MM.1S (cell line): ENCODE measurements around the gene NCAM2.

Experiments used
- DNase-seq: peaks from one replicate; pipeline ENCODE4 v3.0.0-alpha.2; 2015
- H2AFZ ChIP-seq: fragments of 300-600 bp; sonication (generic); 2 replicates; pipeline ENCODE4 v1.6.0; 2016; ENCODE audit warnings: antibody characterized with exemption, low read length
- H3F3A ChIP-seq: fragments of 300-600 bp; sonication (generic); 2 replicates; pipeline ENCODE4 v1.6.1; 2016; ENCODE audit warnings: mild to moderate bottlenecking, antibody characterized with exemption, low read length, moderate library complexity, mixed read lengths; ENCODE audit not compliant: insufficient read depth
- H3K27ac ChIP-seq: fragments of 300-600 bp; sonication (generic); 2 replicates; pipeline ENCODE4 v1.5.1; 2016; ENCODE audit warnings: mild to moderate bottlenecking, low read length
- H3K27me3 ChIP-seq: fragments of 300-600 bp; sonication (generic); replicated peaks from 2 replicates; pipeline ENCODE4 v1.6.0; 2016; ENCODE audit warnings: low read length; ENCODE audit not compliant: insufficient read depth
- H3K36me3 ChIP-seq: fragments of 300-600 bp; sonication (generic); replicated peaks from 2 replicates; pipeline ENCODE4 v1.6.1; 2016; ENCODE audit warnings: mild to moderate bottlenecking, low read length, mixed read lengths; ENCODE audit not compliant: insufficient read depth
- H3K4me1 ChIP-seq: fragments of 300-600 bp; sonication (generic); 2 replicates; pipeline ENCODE4 v1.6.1; 2016; ENCODE audit warnings: low read length, mixed read lengths
- H3K4me2 ChIP-seq: fragments of 300-600 bp; sonication (generic); 2 replicates; pipeline ENCODE4 v1.6.0; 2016; ENCODE audit warnings: low read depth, low read length
- H3K4me3 ChIP-seq: fragments of 300-600 bp; sonication (generic); 2 replicates; pipeline ENCODE4 v1.5.1; 2016; ENCODE audit warnings: low read length, mixed read lengths
- H3K79me2 ChIP-seq: fragments of 300-600 bp; sonication (generic); 2 replicates; pipeline ENCODE4 v1.6.1; 2016; ENCODE audit warnings: mixed run types, low read length, mixed read lengths
- H3K9ac ChIP-seq: fragments of 300-600 bp; sonication (generic); 2 replicates; pipeline ENCODE4 v1.6.1; 2016; ENCODE audit warnings: low read length, mixed read lengths
- H3K9me2 ChIP-seq: fragments of 300-600 bp; sonication (generic); replicated peaks from 2 replicates; pipeline ENCODE4 v1.6.1; 2016; ENCODE audit warnings: mild to moderate bottlenecking, low read length, mixed read lengths; ENCODE audit not compliant: insufficient read depth
- H3K9me3 ChIP-seq: fragments of 300-600 bp; sonication (generic); replicated peaks from 2 replicates; pipeline ENCODE4 v1.6.1; 2016; ENCODE audit warnings: mild to moderate bottlenecking, low read length, mixed read lengths; ENCODE audit not compliant: insufficient read depth
- H4K20me1 ChIP-seq: fragments of 300-600 bp; sonication (generic); 2 replicates; pipeline ENCODE4 v1.6.1; 2016; ENCODE audit warnings: mild to moderate bottlenecking, low read length, moderate library complexity, mixed read lengths; ENCODE audit not compliant: insufficient read depth
- CTCF ChIP-seq: fragments of 300-600 bp; sonication (generic); IDR thresholded peaks from 2 replicates; pipeline ENCODE4 v1.5.1; 2016; ENCODE audit warnings: antibody characterized with exemption, low read length, mixed read lengths
- EZH2 ChIP-seq: fragments of 300-600 bp; sonication (generic); optimal IDR thresholded peaks from 2 replicates; pipeline ENCODE3; 2017; ENCODE audit warnings: low read depth, mild to moderate bottlenecking, antibody characterized with exemption, low read length, mixed read lengths
- EZH2phosphoT487 ChIP-seq: fragments of 300-600 bp; sonication (generic); IDR thresholded peaks from 2 replicates; pipeline ENCODE4 v1.6.1; 2018; ENCODE audit warnings: antibody characterized with exemption, low read length

The NCAM2 gene

GRCh38 chr21:21291883-21292569 is 293.8 kb downstream of the NCAM2 start:
- no peak overlapping the region for H3K4me2 ChIP-seq
- no peaks in the 10 kb centered on the region for H3K27me3 ChIP-seq
- H3K79me2 ChIP-seq = no peaks in the 10 kb centered on the region
- TF ChIP-seq CTCF (no peak), EZH2 (no peak), EZH2phosphoT487 (no peak)
- no peaks in the 10 kb centered on the region for H3K36me3 ChIP-seq
- 0 out of 2 replicates have a peak, but pooled peaks cover 4% of the 10 kb centered on the region for H3K4me1 ChIP-seq
- no peaks in the 10 kb centered on the region for H4K20me1 ChIP-seq
- DNase-seq = no peak
- no peak overlapping the region for H3K27ac ChIP-seq
- H2AFZ ChIP-seq = no peak overlapping the region
- no peaks in the 10 kb centered on the region for H3F3A ChIP-seq
- H3K4me3 ChIP-seq = no peak overlapping the region
- no peaks in the 10 kb centered on the region for H3K9me2 ChIP-seq
- H3K9ac ChIP-seq = no peak overlapping the region
- no peaks in the 10 kb centered on the region for H3K9me3 ChIP-seq

- DNase-seq = no peak
- Histone ChIP-seq H3K4me3 (no peak overlapping the region), H3F3A (no peaks in the 10 kb centered on the region), H3K9me2 (no peaks in the 10 kb centered on the region), H4K20me1 (no peaks in the 10 kb centered on the region), H3K4me1 (no peaks in the 10 kb centered on the region), H3K9me3 (no peaks in the 10 kb centered on the region), H3K36me3 (no peaks in the 10 kb centered on the region), H2AFZ (no peak overlapping the region), H3K27me3 (no peaks in the 10 kb centered on the region), H3K9ac (no peak overlapping the region), H3K27ac (no peak overlapping the region), H3K4me2 (no peak overlapping the region), H3K79me2 (no peaks in the 10 kb centered on the region)
- no peak for TF ChIP-seq CTCF
- no peak for TF ChIP-seq EZH2phosphoT487
- no peak for TF ChIP-seq EZH2
These were observed 297.1 kb downstream of the NCAM2 start for GRCh38 chr21:21295303-21295702.

GRCh38 chr21:21297211-21297610 is 299.0 kb downstream of the NCAM2 start:
- H3K9me2 ChIP-seq = no peaks in the 10 kb centered on the region
- no peaks in the 10 kb centered on the region for H3K79me2 ChIP-seq
- no peaks in the 10 kb centered on the region for H4K20me1 ChIP-seq
- H3F3A ChIP-seq = no peaks in the 10 kb centered on the region
- H3K27me3 ChIP-seq = no peaks in the 10 kb centered on the region
- no peak for DNase-seq
- H3K36me3 ChIP-seq = no peaks in the 10 kb centered on the region
- no peak overlapping the region for H3K27ac ChIP-seq
- H2AFZ ChIP-seq = no peak overlapping the region
- TF ChIP-seq EZH2 (no peak), CTCF (no peak), EZH2phosphoT487 (no peak)
- H3K4me3 ChIP-seq = no peak overlapping the region
- H3K4me2 ChIP-seq = no peak overlapping the region
- H3K9ac ChIP-seq = no peak overlapping the region
- H3K9me3 ChIP-seq = no peaks in the 10 kb centered on the region
- no peaks in the 10 kb centered on the region for H3K4me1 ChIP-seq
